ENCODE results near the gene OLAH.
"Not testable (repeated sequence)": the region's sequence is repeated elsewhere in the genome, so short reads cannot be mapped to it uniquely, and the experiment has no call there.

The OLAH gene

GRCh38 chr10:15043674-15044073 is at the start of gene OLAH:
Gene OLAH (plus strand): TSS chr10:15043943. CDS start chr10:15047289, 3,346 bp downstream.
- DNase-seq: no peak

DNA sequence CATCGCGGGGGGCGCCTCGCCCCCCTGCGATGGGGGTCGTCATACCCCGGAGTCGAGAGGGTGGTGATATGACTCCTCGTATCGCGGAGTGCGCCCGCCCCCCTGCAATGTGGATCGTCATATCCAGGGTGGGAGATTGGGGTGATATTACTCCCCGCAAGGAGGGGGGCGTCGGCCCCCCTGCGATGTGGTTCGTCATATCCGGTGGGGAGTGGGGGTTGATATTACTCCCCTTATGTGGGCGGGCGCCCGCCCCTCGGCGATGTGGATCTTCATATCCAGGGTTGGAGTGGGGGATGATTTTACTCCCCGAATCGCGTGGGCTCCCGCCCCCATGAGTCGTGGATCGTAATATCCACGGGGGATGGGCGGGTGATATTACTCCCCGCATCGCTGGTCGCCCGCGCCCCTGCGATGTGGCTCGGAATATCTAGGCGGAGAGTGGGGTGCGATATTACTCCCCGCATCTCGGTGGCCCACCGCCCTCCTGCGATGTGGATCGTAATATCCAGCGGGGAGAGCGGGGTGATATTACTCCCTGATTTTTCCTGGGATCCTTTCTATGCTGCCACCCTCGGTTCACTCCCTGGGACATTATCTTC is 47.7 kb upstream of the OLAH start:
- DNase-seq: no peak

GRCh38 chr10:15013530-15013929 is 30.2 kb upstream of the OLAH start:
- not testable (repeated sequence) for DNase-seq

DNA sequence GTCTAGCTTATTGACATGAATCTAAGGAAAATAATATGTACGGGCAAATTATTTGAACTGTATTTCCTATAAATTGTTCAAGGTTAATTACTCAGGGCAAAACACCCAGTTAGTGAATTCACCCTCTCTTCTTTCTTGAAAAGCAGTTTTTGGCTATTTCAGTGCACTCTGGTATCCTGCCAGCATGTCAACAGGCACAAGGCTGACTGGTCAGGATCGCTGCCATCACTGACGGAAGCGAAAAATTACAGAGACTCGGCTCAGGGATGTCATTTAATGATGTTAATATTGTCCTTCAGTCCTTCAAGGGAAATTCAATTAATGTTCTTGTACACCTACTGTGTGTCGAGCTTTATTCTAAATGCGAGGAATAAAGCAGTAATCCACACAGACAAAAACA is 28.3 kb upstream of the OLAH start:
- no peak for DNase-seq

- peak; percentile 31 for DNase-seq
Measured at GRCh38 chr10:15020966-15021365, 22.8 kb upstream of the OLAH start.

DNA sequence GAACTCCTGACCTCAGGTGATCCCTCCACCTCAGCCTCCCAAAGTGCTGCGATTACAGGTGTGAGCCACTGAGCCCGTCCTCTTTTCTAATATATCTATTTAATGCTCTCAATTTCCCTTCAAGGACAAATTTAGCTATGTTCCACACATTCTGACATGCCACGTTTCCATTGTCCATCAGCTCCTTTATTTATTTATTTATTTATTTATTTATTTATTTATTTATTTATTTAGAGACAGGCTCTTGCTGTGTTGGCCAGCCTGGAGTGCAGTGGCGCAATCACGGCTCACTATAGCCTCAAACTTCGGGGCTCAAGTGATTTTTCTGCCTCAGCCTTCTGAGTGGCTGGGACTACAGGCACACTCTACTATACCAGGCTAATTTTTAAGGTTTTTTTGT is 20.7 kb upstream of the OLAH start:
- not testable (repeated sequence) for DNase-seq

- not testable (repeated sequence) for DNase-seq
Measured at GRCh38 chr10:15024017-15025004, 19.4 kb upstream of the OLAH start.

DNA sequence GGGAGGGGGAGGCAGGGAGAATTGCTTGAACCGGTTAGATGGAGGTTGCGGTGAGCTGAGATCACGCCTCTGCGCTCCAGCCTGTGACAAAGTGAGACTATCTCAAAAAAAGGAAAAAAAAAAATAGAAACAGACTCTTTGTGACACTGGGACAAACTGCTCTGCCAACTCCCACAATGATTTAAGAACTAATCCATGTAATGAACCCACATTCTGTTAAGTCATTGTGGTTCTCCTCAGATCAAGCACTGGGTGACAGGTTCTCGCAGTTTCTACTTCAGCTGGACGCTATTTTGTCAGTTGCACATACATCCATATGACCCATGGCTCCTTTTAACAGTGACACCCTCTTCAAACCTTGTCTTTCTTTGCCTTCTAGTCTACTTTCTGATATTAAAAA is 18.7 kb upstream of the OLAH start:
- not testable (repeated sequence) for DNase-seq

- no peak for DNase-seq
Measured at GRCh38 chr10:15027741-15028140, 16.0 kb upstream of the OLAH start.

DNA sequence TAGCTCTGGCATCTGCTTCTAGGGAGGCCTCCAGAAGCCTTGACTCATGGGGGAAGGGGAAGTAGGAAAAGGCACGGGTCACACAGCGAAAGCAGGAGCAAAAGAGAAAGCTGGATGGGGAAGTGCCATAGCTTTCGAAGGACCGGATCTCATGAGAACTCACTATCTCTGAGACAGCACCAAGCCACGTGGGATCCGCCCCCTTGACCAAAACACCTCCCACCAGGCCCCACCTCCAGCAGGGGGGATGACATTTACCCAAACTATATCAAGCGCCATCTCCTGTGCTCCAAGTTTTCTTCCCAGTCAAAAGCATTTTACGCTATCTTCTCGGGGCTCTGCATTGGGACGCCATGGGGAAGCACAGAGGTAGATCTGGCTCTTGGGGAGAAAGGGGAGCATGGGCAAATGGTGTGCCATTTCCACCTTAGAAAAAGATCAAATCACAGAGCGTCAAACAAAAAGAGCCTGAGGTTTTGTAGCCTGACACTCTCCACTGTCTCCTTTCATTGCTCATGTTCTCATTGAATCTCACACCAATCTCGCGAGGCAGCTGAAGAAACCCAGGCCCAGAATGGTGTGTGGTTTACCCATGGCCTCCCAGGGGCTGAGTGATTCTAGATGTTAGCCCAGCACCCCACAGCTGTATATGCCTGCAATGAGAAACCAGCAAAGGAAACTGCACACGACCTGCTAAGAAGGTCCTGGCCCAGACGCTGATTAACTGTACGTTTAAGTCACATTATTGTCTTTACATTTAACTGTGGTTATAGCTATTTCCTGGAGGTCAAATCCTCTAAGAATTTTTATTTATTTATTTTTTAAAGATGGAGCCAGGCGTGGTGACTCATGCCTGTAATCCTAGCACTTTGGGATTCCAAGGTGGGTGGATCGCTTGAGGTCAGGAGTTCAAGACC is 8.1 kb upstream of the OLAH start:
- DNase-seq: peak; percentile 45

DNA sequence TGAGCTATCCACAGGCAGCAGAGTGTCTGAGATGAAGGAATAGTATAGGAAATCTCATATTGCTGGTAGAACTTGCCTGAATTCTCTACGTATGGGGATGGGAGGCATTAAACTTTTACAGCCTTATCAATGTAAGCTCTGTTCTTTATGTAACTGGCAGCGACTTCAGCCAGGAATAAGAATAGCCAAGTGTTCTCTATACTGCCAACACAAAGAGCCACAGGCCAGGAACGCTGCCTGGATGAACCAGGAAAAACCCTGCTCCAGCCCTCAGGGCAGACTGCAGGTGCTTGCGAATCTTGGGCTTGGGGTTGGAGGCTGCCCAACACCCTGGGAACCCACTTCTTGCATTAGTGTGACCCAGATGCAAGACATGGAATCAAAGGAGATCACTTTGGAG is 6.1 kb upstream of the OLAH start:
- no peak for DNase-seq

- no peak for DNase-seq
Measured at GRCh38 chr10:15038416-15038815, 5.3 kb upstream of the OLAH start.

DNA sequence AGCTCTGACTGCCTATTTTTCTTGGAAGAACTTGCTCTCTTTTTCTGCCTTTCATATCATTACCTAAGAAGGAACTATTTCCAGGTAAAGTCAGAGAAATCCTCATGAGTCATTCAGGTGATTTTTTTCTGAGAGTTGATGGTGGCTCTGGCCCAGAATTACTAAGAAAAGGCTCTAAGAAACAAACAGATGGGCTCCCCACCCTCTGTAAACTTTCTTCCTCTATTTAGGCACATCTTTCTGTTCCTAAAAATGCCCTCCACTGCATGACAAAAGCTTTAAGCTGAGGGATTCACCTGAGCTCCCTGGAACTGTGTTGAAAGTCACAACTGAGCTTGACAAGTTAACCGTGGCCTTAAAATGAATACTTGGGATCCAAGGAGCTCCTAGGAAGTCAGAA is 1.6 kb downstream of the OLAH start:
- no peak for DNase-seq

- DNase-seq: no peak
Measured at GRCh38 chr10:15046626-15047025, 2.9 kb downstream of the OLAH start.

DNA sequence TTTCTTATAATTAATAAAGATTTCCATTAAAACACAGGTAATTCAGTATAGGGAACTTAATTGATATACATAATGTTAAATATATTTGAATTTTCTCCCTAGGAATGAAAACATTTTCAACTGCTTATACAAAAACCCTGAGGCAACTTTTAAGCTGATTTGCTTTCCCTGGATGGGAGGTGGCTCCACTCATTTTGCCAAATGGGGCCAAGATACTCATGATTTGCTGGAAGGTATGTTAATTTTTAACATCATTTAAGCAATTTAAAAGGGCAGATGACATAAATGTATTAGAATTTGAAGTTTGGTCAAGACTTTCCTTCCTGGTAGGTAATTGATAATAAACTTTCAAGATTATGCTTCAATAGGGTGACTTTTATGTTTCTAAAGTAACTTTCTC is 5.8 kb downstream of the OLAH start:
- no peak for DNase-seq

DNA sequence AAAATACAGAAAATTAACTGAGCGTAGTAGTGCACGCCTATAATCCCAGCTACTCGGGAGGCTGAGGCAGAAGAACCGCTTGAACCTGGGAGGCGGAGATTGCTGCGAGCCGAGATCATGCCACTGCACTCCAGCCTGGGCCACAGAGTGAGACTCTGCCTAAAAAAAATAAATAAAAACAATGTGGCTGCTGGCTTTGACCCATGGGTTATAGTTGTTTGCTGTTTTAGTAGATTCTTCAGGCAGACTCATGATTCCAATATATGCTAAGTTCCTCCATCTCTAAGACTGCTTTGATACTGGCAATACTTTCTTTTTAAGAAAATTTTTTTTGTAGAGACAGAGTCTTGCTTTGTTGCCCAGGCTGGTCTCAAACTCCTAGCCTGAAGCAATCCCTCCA is 8.4 kb downstream of the OLAH start:
- no peak for DNase-seq

DNA sequence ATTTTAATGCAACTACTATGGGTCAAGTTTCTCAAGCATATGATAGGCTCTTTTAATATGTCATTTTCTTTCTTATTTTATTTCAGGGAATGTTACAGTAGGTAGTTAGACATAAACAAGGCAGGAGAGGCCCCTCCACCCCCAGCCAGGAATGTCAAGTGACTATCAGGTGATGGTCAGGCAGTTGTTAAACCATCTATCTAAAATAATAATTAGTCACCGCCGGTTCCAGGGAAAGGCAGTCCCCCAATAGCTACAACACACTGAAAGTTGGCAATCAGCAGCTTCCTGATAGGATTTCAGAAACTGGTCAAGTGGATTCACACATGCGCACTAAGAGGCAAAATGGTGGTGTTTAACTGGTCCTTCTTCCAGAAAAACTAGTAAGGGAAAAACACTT is 9.3 kb downstream of the OLAH start:
- no peak for DNase-seq

DNA sequence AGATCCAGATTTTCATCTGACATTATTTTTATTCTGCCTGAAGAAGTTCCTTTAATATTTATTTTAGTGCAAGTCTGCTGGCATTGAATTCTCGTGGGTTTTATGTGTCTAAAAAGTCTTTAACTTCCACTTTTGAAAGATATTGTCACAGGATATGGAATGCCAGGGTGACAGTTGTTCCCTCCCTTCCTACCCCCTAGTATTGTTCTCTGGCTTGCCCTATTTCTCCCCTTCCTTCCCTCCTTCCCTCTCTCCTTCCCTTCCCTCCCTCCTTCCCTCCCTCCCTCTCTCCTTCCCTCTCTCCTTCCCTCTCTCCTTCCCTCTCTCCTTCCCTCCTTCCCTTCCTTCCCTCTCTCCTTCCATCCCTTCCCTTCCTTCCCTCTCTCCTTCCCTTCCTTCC is 14.9 kb downstream of the OLAH start:
- no peak for DNase-seq

- no peak for DNase-seq
Measured at GRCh38 chr10:15059914-15060313, 16.2 kb downstream of the OLAH start.

DNA sequence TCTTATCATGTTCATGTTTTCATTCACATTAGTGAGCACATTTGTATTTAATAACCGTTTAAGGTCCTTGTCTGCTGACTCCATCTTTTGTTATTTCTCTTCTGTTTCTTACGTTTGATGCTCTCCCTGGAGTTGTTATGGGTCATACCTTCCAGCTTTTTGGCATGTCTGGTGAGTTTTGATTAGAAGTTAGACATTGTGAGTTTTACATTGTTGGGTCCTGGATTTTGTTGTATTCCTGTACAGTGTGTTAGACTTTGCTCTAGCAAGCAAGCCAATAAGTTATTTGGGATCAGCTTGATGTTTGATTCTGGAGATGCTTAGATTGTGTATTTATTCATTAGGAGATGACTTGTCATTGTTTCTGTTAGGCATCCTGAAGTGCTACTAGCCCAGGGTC is 16.9 kb downstream of the OLAH start:
- no peak for DNase-seq

GRCh38 chr10:15067154-15067553 is 23.4 kb downstream of the OLAH start:
- no peak for DNase-seq

DNA sequence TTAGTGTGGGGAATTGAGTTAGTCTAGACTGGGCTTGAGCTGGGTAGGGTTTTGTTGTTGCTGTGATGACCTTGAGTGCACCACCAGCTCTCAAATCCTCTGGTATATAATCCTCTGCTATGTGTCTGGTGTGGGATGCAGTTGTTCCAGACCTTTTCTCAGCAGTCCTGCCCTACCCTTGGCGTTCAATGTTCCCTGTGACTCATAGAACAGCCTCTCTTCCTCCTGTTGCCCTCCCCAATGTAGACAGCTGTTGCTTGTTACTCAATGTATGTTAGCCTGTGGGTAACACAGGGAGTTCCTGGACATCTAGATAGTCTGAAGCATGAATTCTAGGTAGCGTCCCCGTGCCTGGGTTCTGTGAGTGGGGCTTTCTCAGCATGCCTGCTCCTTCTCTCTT is 25.1 kb downstream of the OLAH start:
- DNase-seq: no peak

GRCh38 chr10:15069230-15069629 is 25.5 kb downstream of the OLAH start:
- DNase-seq: no peak
